Endometrial microvascular endothelial cells (primary cell): ENCODE results near the gene ACSM2A. TPM values are rescaled to one million over a fixed set of nuclear protein-coding genes. Genes with fewer than 3 reads are reported as not detected.
"Not testable (repeated sequence)": the region's sequence is repeated elsewhere in the genome, so short reads cannot be mapped to it uniquely, and the experiment has no call there.

Experiments used
- in situ Hi-C: cut with HindIII; loops from 2 replicates; pipeline ENCODE4 v1.10.0; 2017; ENCODE audit warnings: low sequenced_read_pairs, low pct_unique_long_range_greater_than_20kb; ENCODE audit errors: inconsistent ontology term
- total RNA-seq: library from RNA; depleted of rRNA; stranded (reverse); fragments of >200 nt; gene quantifications from one replicate; pipeline ENCODE4 v1.2.3, GENCODE V29; 2015; ENCODE audit errors: inconsistent ontology term

ACSM2A gene
- not detected for total RNA-seq

- in situ Hi-C loops, result not testable (repeated sequence)
Measured at GRCh38 chr16:20451364-20451763, at the start of gene ACSM2A. Gene ACSM2A (plus strand): TSS chr16:20451521. CDS start chr16:20460115, 8,594 bp downstream.

DNA sequence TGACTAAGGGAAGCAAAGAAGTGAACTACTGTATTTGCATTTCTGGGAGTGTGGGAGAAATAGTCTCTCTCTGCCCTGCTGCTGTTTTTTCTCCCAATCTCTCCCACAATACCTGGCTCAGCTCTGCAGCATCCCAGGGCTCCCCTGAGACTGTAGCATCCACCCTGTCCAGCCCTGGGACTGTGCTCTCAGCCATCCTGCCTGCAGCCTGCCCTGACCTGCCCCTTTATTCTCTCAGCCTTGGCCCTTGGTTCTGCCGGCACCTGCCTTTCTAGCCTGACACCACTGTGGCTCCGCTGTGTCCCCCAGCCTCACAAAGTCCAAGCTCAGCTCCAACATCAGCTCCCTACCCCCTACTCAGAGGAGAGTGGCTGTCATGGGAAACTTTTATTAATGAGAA lies 48.7 kb upstream of the ACSM2A start:
- in situ Hi-C loops, result no loop called here

DNA sequence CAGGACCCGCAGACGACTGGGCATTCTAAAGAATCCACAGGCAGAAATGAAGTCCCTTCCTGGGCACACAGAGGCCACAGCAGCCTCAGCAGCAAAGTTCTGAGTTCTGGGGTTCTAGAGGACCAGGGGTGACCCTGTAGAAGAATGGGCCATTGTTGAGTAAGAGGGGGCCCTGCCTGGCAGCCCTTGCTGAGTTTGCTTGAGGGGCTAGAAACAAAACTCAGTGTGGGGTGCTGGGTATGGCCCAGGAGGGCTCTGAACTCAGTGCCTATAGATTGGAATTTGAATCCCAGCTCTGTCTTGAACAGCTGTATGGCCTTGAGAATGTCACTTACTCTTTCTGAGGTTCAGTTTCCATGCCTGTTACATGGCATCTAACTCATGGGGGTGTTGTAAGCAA lies 46.7 kb upstream of the ACSM2A start, which contains the start of gene PDILT:
Gene PDILT, minus strand, starts transcription at position 101 of the 400 bp plus-strand sequence. CDS start 5,437 bp downstream, outside the sequence.
- in situ Hi-C loops, result no loop called here

DNA sequence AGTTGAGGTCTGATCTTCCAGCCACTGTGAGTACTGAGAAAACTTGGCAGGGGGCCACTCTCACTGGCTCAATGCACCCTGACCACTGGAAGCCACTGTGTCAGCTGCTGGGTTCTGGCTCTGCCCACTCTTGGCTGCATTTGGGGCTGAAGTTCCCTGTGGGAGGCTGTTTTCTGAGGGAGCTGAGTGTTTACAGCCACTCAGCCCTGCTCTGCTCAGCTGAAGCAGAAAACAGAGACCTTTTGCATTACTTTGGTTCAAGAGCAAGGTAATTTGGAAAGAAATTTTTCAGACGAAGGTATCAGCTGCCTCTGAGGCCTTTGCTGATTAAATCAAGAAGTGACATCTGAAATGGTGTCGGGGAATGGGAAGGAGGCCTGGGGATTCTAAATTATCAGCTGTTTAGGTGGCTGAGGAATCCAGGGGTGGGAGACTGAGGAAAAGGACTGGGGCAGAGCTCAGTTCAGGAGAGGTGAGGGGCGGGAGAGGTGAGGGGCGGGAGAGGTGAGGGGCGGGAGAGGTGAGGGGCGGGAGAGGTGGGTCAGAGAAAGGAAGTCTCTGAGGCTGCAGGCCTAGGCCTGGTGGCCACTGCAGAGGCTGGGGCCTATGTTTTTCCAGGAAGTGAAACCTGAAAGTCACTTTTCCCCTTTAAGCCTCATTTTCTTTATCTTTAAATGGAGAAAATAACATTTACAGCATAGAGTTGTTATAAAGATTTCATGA lies 41.8 kb upstream of the ACSM2A start, which contains the start of gene ACSM5:
Gene ACSM5, plus strand, starts transcription at position 137 of the 723 bp plus-strand sequence. CDS start 1,951 bp downstream, outside the sequence.
- in situ Hi-C loops, result no loop called here

- in situ Hi-C loops, result no loop called here
Measured at GRCh38 chr16:20410121-20410723, 41.1 kb upstream of the ACSM2A start.

- in situ Hi-C loops, result no loop called here
Measured at GRCh38 chr16:20411055-20411454, 40.3 kb upstream of the ACSM2A start.

GRCh38 chr16:20415541-20415940 lies 35.8 kb upstream of the ACSM2A start:
- in situ Hi-C loops, result no loop called here

DNA sequence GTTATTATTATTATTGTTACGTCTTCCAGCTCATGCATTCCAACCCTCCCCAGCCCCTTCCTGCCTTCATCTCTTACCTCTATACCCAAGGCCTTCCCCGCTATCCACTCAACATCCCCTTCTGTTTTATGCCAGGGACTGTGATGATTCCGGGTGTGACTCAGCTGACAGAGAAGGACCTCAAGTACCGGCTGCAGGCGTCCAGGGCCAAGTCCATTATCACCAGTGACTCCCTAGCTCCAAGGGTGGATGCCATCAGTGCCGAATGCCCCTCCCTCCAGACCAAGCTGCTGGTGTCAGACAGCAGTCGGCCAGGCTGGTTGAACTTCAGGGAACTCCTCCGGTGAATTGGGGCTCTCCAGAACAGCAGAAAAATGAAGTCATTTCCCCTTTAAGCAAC lies 32.2 kb upstream of the ACSM2A start:
- in situ Hi-C loops, result not testable (repeated sequence)

DNA sequence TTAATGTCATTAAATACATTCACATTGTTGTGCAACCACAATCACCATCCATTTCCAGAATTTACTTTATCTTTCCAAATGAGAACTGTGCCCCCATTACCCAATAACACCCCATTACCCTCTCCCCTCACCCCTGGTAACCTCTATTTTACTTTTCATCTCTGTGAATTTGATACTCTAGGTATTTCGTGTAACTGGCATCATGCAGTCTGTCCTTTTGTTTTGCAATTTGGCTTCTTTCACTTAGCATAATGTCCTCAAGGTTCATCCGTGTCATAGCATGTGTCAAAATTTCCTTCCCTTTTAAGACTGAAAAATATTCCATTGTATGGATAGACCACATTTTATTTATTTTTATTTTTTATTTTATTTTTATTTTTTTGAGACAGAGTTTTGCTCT lies 29.6 kb upstream of the ACSM2A start:
- in situ Hi-C loops, result not testable (repeated sequence)

- in situ Hi-C loops, result not testable (repeated sequence)
Measured at GRCh38 chr16:20423772-20424128, 27.6 kb upstream of the ACSM2A start.

DNA sequence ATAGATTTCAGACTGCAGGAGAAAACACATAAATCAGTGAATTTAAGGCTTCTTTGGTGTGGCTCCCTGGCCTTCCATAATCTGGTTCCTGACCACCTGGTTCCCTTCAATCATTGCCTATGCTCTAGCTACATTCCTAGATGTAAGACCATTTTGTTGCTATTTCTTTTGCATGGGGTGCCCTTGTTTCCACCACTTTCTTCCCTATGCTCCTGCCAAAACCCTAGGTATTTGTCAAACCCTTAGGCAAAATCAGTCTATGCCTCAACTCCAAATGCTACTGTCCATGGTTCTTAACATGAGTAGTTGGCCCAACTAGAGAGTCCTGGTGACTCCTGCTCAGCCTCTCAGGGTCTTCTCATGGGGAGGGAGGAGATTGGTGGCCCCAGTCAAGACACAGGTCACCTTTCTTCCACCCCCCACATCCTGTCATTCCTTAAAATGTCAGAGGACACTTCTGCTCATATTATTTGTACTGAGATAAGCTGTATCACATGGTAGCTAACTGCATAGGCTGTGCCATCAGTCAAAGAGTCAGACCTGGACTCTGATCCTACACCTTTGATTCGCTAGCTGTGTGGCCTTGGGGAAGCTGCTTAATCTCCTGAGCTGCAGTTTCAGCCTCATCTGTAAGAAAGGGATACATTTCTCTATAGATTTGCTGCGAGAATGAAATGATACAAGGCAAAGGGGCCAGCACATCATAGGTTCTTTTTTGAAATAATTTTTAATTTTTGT lies 27.0 kb upstream of the ACSM2A start:
- in situ Hi-C loops, result no loop called here

GRCh38 chr16:20427401-20427797 lies 23.9 kb upstream of the ACSM2A start:
- in situ Hi-C loops, result not testable (repeated sequence)

GRCh38 chr16:20429499-20429898 lies 21.8 kb upstream of the ACSM2A start:
- in situ Hi-C loops, result not testable (repeated sequence)

DNA sequence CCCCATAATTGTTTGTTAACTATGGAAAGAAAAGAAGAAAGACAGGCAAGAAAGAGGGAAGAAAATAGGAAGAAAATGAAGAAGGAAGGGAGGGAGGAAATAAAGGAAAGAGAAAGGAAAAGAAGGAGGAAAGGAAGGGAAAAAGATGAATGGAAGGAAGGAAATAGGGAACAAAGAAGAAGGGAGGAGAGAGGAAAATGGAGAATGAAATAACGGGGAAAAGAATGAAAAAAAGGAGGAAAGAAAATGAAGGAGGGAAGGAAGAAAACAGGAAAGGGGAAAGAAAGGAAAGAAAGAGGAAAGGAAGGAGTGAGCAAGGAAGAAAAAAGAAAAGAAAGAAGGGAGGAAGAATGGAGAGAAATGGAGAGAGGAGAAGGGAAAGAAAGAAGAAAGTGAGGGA lies 20.8 kb upstream of the ACSM2A start:
- in situ Hi-C loops, result not testable (repeated sequence)

- in situ Hi-C loops, result no loop called here
Measured at GRCh38 chr16:20430948-20431347, 20.4 kb upstream of the ACSM2A start.

- in situ Hi-C loops, result not testable (repeated sequence)
Measured at GRCh38 chr16:20438950-20439349, 12.4 kb upstream of the ACSM2A start.

DNA sequence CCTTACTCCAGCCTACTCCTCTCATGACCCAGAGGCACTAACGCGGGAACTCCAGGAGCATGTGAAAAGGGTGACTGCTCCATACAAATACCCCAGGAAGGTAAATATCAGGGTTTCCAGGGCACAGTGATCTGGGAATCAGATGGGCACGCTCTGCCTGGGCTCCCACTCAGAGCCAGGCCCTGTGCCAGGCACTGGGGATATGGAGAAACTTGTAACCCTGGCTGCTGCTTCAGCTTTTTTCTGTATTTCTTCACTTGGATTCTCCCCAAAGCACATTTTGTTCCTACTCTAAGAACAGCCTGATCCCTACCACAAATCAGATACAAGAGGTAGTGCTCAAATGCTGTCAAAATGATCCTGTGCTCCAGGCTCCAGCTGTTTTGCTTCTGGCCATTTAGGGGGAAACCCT lies 11.5 kb upstream of the ACSM2A start:
- in situ Hi-C loops, result not testable (repeated sequence)

DNA sequence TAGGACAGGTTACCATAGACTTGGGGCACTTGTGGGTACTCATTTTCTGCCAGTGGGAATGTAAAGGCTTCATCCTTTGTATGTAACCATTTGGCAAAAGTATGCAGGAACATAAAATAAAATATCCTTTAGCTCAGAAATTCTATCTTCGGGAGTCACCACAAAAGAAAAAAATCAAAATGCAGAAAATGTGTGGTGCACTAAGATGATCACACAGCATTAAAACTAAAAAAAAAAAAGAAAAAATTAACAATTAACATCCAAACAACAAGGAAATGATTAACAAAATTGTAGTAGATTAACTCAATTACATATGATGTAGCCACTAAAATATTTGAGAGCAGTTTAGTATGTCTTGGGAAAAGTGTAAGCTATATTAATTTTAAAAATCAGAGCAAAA lies 10.6 kb upstream of the ACSM2A start:
- in situ Hi-C loops, result not testable (repeated sequence)

DNA sequence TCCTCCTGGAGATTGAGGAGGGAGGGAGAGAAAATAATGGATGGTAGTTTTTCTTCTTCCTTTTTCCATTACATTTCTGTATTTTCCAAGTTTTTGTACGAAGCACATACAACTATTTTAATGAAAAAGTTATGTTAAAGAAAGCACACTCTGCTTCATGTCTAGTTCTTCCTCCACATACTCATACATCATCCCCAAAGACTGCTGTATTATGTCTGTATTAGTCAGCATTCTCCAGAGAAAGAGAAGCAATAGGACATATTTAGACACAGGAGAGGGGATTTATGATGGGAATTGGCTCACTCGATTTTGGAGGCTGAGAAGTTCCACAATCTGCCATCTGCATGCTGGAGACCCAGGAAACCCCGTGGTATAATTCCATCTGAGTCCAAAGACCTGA lies 10.1 kb upstream of the ACSM2A start:
- in situ Hi-C loops, result no loop called here

DNA sequence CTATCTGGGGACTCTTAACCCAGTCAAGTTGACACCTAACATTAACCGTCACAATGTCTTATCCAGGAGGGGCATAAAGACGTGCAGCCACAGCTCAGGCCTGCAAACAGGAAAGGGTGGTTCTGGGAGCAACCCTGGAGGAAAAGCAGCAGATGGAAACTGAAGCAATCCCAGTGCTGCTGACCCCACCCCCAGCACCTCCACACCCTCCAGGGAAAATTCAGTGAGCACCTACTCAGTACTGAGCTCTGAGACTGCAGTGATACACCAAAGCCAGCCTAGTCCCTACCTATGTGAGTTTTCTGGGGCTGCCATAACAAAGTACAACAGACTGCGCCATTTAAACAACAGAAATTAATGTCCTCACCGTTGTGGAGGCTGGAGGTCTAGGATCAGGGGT lies 9.5 kb upstream of the ACSM2A start:
- in situ Hi-C loops, result not testable (repeated sequence)
